ENCODE results near the gene PLCG1.

The PLCG1 gene

DNA sequence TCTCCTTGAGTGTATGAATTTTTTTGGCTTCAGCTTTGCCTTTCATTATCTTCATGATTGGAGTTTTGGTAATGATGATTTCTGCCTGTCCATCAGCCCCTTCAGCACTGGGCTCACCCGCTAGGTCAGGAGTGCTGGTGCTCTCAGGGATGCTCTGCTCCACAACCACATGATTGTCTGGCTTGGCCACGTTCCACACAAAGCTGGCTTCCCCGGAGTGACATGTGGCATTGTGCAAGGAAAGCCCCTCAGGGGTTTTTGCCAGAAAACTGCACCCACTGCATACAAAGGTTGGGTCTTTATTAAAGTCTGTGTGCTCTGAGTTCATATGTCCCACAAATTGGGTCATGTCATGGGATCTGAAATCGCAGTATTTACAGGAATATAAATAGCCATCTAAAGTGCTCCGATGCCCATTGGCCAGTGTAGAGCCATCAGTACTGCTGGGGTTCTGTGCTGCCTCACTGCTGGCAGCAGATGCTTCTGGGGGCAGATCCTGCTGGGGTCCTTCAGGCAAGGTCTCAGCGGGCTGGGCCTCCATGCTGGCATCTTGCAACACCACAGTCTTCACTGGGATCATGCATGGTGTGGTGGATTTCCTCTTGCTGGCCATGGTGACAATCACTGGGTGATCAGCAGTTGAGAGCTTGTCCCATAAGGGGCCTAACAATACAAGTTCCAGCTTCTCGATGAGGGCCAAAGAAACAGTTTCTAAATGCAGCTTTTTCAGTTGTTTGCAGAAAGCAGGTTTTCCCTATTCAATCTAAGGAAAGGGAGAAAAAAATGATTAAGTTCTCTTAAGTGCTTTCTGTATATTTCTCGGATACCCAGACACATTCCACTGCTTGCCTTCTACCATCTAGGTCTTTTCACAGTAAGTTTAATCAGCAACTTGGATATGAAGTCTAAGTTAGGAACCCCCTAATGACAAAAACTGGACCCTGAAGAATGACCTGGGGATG, 67.2 kb downstream of the PLCG1 start:
- H4K20me1 ChIP-seq (ENCODE audit: insufficient read depth): no peaks in the 10 kb centered on the region
- TF ChIP-seq, protein P1, sequence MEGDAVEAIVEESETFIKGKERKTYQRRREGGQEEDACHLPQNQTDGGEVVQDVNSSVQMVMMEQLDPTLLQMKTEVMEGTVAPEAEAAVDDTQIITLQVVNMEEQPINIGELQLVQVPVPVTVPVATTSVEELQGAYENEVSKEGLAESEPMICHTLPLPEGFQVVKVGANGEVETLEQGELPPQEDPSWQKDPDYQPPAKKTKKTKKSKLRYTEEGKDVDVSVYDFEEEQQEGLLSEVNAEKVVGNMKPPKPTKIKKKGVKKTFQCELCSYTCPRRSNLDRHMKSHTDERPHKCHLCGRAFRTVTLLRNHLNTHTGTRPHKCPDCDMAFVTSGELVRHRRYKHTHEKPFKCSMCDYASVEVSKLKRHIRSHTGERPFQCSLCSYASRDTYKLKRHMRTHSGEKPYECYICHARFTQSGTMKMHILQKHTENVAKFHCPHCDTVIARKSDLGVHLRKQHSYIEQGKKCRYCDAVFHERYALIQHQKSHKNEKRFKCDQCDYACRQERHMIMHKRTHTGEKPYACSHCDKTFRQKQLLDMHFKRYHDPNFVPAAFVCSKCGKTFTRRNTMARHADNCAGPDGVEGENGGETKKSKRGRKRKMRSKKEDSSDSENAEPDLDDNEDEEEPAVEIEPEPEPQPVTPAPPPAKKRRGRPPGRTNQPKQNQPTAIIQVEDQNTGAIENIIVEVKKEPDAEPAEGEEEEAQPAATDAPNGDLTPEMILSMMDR (conservative IDR thresholded peaks at IDR 0.05; ENCODE audit: low read depth, low read length): no peak
- no peak overlapping the region for H3K4me3 ChIP-seq (IDR thresholded peaks at IDR 0.05; ENCODE audit: insufficient read depth, low read depth, low read length)
- H3K27ac ChIP-seq: no peak overlapping the region
- H3K36me3 ChIP-seq (ENCODE audit: insufficient read depth): no peaks in the 10 kb centered on the region
- H3K4me1 ChIP-seq (ENCODE audit: low read depth, poor library complexity, severe bottlenecking): no peaks in the 10 kb centered on the region
- no peak overlapping the region for H3K4me2 ChIP-seq
- no peak overlapping the region for H2AFZ ChIP-seq (ENCODE audit: low read depth)
- H3K9ac ChIP-seq: no peak overlapping the region
- no peaks in the 10 kb centered on the region for H3K27me3 ChIP-seq (ENCODE audit: insufficient read depth, low read depth)
- no peaks in the 10 kb centered on the region for H3K79me2 ChIP-seq (ENCODE audit: insufficient read depth, low read depth)

- H3K9ac ChIP-seq: no peak overlapping the region
- no peaks in the 10 kb centered on the region for H3K79me2 ChIP-seq (ENCODE audit: insufficient read depth, low read depth)
- no peak overlapping the region for H2AFZ ChIP-seq (ENCODE audit: low read depth)
- H3K27me3 ChIP-seq (ENCODE audit: insufficient read depth, low read depth): no peaks in the 10 kb centered on the region
- H3K4me1 ChIP-seq (ENCODE audit: low read depth, poor library complexity, severe bottlenecking): no peaks in the 10 kb centered on the region
- H3K36me3 ChIP-seq (ENCODE audit: insufficient read depth): no peaks in the 10 kb centered on the region
- no peak overlapping the region for H3K4me2 ChIP-seq
- TF ChIP-seq, protein P1 (conservative IDR thresholded peaks at IDR 0.05; ENCODE audit: low read depth, low read length): no peak
- H3K27ac ChIP-seq: no peak overlapping the region
- H3K4me3 ChIP-seq (IDR thresholded peaks at IDR 0.05; ENCODE audit: insufficient read depth, low read depth, low read length): no peak overlapping the region
- H4K20me1 ChIP-seq (ENCODE audit: insufficient read depth): no peaks in the 10 kb centered on the region
Measured at GRCh38 chr20:41205313-41205712, 68.0 kb downstream of the PLCG1 start.

GRCh38 chr20:41213150-41213820, 75.9 kb downstream of the PLCG1 start:
- Histone ChIP-seq H3K4me2 (no peak overlapping the region), H2AFZ (ENCODE audit: low read depth) (no peak overlapping the region), H3K9ac (no peak overlapping the region), H3K27ac (no peak overlapping the region), H3K4me3 (IDR thresholded peaks at IDR 0.05; ENCODE audit: insufficient read depth, low read depth, low read length) (no peak overlapping the region), H3K36me3 (ENCODE audit: insufficient read depth) (no peaks in the 10 kb centered on the region), H4K20me1 (ENCODE audit: insufficient read depth) (no peaks in the 10 kb centered on the region), H3K27me3 (ENCODE audit: insufficient read depth, low read depth) (no peaks in the 10 kb centered on the region), H3K4me1 (ENCODE audit: low read depth, poor library complexity, severe bottlenecking) (no peaks in the 10 kb centered on the region), H3K79me2 (ENCODE audit: insufficient read depth, low read depth) (no peaks in the 10 kb centered on the region)
- TF ChIP-seq, protein P1 (conservative IDR thresholded peaks at IDR 0.05; ENCODE audit: low read depth, low read length): no peak

GRCh38 chr20:41214202-41214601, 76.9 kb downstream of the PLCG1 start:
- H2AFZ ChIP-seq (ENCODE audit: low read depth): no peak overlapping the region
- H3K27me3 ChIP-seq (ENCODE audit: insufficient read depth, low read depth): no peaks in the 10 kb centered on the region
- no peaks in the 10 kb centered on the region for H3K79me2 ChIP-seq (ENCODE audit: insufficient read depth, low read depth)
- H3K27ac ChIP-seq: no peak overlapping the region
- H3K4me1 ChIP-seq (ENCODE audit: low read depth, poor library complexity, severe bottlenecking): no peaks in the 10 kb centered on the region
- H3K4me3 ChIP-seq (IDR thresholded peaks at IDR 0.05; ENCODE audit: insufficient read depth, low read depth, low read length): no peak overlapping the region
- H4K20me1 ChIP-seq (ENCODE audit: insufficient read depth): no peaks in the 10 kb centered on the region
- H3K36me3 ChIP-seq (ENCODE audit: insufficient read depth): no peaks in the 10 kb centered on the region
- no peak overlapping the region for H3K9ac ChIP-seq
- TF ChIP-seq, protein P1 (conservative IDR thresholded peaks at IDR 0.05; ENCODE audit: low read depth, low read length): no peak
- H3K4me2 ChIP-seq: no peak overlapping the region
